ENCODE data around the gene KDM4B. TPM values are rescaled to one million over a fixed set of nuclear protein-coding genes. Genes with fewer than 3 reads are reported as not detected.
"Not testable (repeated sequence)": the region's sequence is repeated elsewhere in the genome, so short reads cannot be mapped to it uniquely, and the experiment has no call there.

The KDM4B gene
- total RNA-seq, 2 experiments from 2014 or later: 31.2 to 42.3 TPM

GRCh38 chr19:5193192-5193591 is 224.3 kb downstream of the KDM4B start:
- CTCF ChIA-PET: no interaction called here

GRCh38 chr19:5194641-5195040 is 225.7 kb downstream of the KDM4B start:
- H3K36me3 Mint-ChIP-seq: no peaks in the 10 kb centered on the region
- H3K4me1 Mint-ChIP-seq: no peaks in the 10 kb centered on the region
- ATAC-seq (no peak), DNase-seq (no peak)
- no peaks in the 10 kb centered on the region for H3K9me3 Mint-ChIP-seq (ENCODE audit: low read depth)
- CTCF ChIA-PET: interaction anchor here (0.7 kb wide), 1 partner anchor 266 kb away, joined by 4 read pairs; no protein-coding TSS in a partner anchor
- H3K27me3 Mint-ChIP-seq: peaks cover under 1% of the 10 kb centered on the region
- no peak overlapping the region for H3K4me3 Mint-ChIP-seq
- H3K27ac Mint-ChIP-seq: no peak overlapping the region

More at GRCh38 chr19:5193192-5193591, 224.3 kb downstream of the KDM4B start:
- no peaks in the 10 kb centered on the region for H3K9me3 Mint-ChIP-seq (ENCODE audit: low read depth)
- DNase-seq (no peak), ATAC-seq (no peak)
- H3K27ac Mint-ChIP-seq: no peak overlapping the region
- H3K27me3 Mint-ChIP-seq: peaks cover 7% of the 10 kb centered on the region
- H3K36me3 Mint-ChIP-seq: no peaks in the 10 kb centered on the region
- H3K4me1 Mint-ChIP-seq: no peaks in the 10 kb centered on the region
- no peak overlapping the region for H3K4me3 Mint-ChIP-seq

DNA sequence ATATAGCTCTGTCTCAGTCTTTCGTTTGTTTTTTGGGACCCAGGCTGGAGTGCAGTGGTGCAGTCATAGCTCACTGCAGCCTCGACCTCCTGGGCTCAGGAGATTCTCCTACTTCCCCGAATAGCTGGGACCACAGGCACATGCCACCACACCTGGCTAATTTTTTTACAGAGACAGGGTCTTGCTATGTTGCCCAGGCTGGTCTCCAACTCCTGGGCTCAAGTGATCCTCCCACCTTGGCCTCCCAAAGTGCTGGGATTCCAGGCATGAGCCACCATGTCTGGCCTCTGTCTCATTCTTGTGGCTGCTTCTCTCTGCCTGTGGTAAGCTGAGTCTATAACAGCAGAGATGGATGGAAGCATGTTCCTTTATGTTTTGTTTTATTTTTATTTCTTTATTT is 226.7 kb downstream of the KDM4B start:
- H3K9me3 Mint-ChIP-seq (ENCODE audit: low read depth); H3K4me3 Mint-ChIP-seq; H3K4me1 Mint-ChIP-seq; H3K36me3 Mint-ChIP-seq; H3K27me3 Mint-ChIP-seq; CTCF ChIA-PET; ATAC-seq; H3K27ac Mint-ChIP-seq; DNase-seq: not testable (repeated sequence)

DNA sequence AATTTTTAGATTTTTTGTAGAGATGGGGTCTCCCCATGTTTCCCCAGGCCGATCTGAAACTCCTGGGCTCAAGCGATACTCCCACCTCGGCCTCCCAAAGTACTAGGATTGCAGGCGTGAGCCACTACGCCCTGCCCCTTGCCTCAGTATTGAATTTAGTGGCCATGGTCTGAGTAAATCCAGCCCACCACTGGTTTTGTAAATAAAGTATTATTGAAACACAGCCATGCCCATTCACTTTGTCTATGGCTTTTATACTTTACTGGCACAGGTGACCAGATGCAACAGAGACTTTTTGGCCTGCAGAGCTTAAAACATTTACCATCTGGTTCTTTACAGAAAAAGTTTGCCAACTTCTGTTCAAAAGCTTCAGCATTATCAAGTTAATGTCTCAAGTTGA is 227.9 kb downstream of the KDM4B start:
- Mint-ChIP-seq H3K27me3 (no peaks in the 10 kb centered on the region), H3K4me1 (no peaks in the 10 kb centered on the region), H3K27ac (no peak overlapping the region), H3K36me3 (no peaks in the 10 kb centered on the region), H3K9me3 (ENCODE audit: low read depth) (peaks cover 8% of the 10 kb centered on the region), H3K4me3 (no peak overlapping the region)
- no peak for DNase-seq
- CTCF ChIA-PET: no interaction called here
- ATAC-seq: no peak

- H3K4me3 Mint-ChIP-seq: no peak overlapping the region
- no peak for ATAC-seq
- H3K9me3 Mint-ChIP-seq (ENCODE audit: low read depth): peaks cover 8% of the 10 kb centered on the region
- no peaks in the 10 kb centered on the region for H3K27me3 Mint-ChIP-seq
- H3K36me3 Mint-ChIP-seq: no peaks in the 10 kb centered on the region
- peaks cover 5% of the 10 kb centered on the region for H3K4me1 Mint-ChIP-seq
- no peak for DNase-seq
- no peak overlapping the region for H3K27ac Mint-ChIP-seq
- CTCF ChIA-PET: no interaction called here
Observed at GRCh38 chr19:5200844-5201243, 231.9 kb downstream of the KDM4B start.

- Mint-ChIP-seq H3K27ac (no peak overlapping the region), H3K4me3 (no peak overlapping the region), H3K4me1 (peaks cover 5% of the 10 kb centered on the region), H3K27me3 (no peaks in the 10 kb centered on the region), H3K36me3 (no peaks in the 10 kb centered on the region), H3K9me3 (ENCODE audit: low read depth) (peaks cover 8% of the 10 kb centered on the region)
- no peak for DNase-seq
- CTCF ChIA-PET: no interaction called here
- ATAC-seq: no peak
Observed at GRCh38 chr19:5202553-5202952, 233.6 kb downstream of the KDM4B start.

Small RNA genes within 50 kb of the gene (microRNA-seq; reads per million reads assigned to microRNA genes)
- gene MIR4747: not detected

Other genes starting within 250 kb of the KDM4B start
- gene DPP9, start 245.3 kb upstream of the KDM4B start, total RNA-seq: 10 to 100 TPM; 92.5 to 98.0 TPM
- gene FEM1A, start 177.4 kb upstream of the KDM4B start, total RNA-seq: 10 to 100 TPM; 11.5 to 16.8 TPM
- 10 to 100 TPM; 19.5 to 22.4 TPM for gene TICAM1, start 137.4 kb upstream of the KDM4B start, total RNA-seq
- 10 to 100 TPM; 29.0 to 32.4 TPM for gene PLIN3, start 101.4 kb upstream of the KDM4B start, total RNA-seq
- under 1 TPM; 0.26 to 0.58 TPM for gene ARRDC5, start 66.2 kb upstream of the KDM4B start, total RNA-seq
- 100 to 1,000 TPM; 149 to 154 TPM for gene UHRF1, start 59.6 kb upstream of the KDM4B start, total RNA-seq

Data from activated CD8-positive, alpha-beta memory T cell treated with anti-CD3 and anti-CD28 coated beads, Interleukin-2, amount 10 ng/mL, durations not matched to agents 7 days and 5 days (primary cell).